ENCODE results near the gene RMND5B. TPM values are rescaled to one million over a fixed set of nuclear protein-coding genes. Genes with fewer than 3 reads are reported as not detected.
"Not testable (repeated sequence)": the region's sequence is repeated elsewhere in the genome, so short reads cannot be mapped to it uniquely, and the experiment has no call there.

RMND5B gene
- total RNA-seq, 4 donors from 2014 or later = 36.7 to 149 (median 37.8) TPM

GRCh38 chr5:178196986-178197385 lies 66.2 kb downstream of the RMND5B start:
- peaks cover 12% of the 10 kb centered on the region for H3K27me3 ChIP-seq
- in situ Hi-C loops (cut with MboI; ENCODE audit: low pct_ligation_motif_present in 1 of 4, low pct_unique_long_range_greater_than_20kb in 1 of 4, low sequenced_read_pairs in 3 of 4) (no loop called here), intact Hi-C loops (cut with DNase I; ENCODE audit: low total_unique reads) (no loop called here)
- H3K27ac ChIP-seq = no peak overlapping the region
- H3K4me3 ChIP-seq = no peak overlapping the region
- H3K9me3 ChIP-seq = no peaks in the 10 kb centered on the region
- H3K36me3 ChIP-seq = no peaks in the 10 kb centered on the region
- TF ChIP-seq POLR2A (IDR thresholded peaks at IDR 0.05) (no peak), POLR2AphosphoS5 (IDR thresholded peaks at IDR 0.05) (no peak), EP300 (IDR thresholded peaks at IDR 0.05; ENCODE audit: low read depth) (no peak)
- TF ChIP-seq, protein P1, sequence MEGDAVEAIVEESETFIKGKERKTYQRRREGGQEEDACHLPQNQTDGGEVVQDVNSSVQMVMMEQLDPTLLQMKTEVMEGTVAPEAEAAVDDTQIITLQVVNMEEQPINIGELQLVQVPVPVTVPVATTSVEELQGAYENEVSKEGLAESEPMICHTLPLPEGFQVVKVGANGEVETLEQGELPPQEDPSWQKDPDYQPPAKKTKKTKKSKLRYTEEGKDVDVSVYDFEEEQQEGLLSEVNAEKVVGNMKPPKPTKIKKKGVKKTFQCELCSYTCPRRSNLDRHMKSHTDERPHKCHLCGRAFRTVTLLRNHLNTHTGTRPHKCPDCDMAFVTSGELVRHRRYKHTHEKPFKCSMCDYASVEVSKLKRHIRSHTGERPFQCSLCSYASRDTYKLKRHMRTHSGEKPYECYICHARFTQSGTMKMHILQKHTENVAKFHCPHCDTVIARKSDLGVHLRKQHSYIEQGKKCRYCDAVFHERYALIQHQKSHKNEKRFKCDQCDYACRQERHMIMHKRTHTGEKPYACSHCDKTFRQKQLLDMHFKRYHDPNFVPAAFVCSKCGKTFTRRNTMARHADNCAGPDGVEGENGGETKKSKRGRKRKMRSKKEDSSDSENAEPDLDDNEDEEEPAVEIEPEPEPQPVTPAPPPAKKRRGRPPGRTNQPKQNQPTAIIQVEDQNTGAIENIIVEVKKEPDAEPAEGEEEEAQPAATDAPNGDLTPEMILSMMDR (IDR thresholded peaks at IDR 0.05) = peak; percentile 30 to 63 (median 41)
- H3K4me1 ChIP-seq = peaks cover 0 to 6% (median 2%) of the 10 kb centered on the region in 4 donors
- peak; percentile 27 for DNase-seq
- 80 to 87% methylated on average over 3 to 8 of the region's 8 CpGs for WGBS, 2 donors (ENCODE audit: low coverage in 1 of 2)

DNA sequence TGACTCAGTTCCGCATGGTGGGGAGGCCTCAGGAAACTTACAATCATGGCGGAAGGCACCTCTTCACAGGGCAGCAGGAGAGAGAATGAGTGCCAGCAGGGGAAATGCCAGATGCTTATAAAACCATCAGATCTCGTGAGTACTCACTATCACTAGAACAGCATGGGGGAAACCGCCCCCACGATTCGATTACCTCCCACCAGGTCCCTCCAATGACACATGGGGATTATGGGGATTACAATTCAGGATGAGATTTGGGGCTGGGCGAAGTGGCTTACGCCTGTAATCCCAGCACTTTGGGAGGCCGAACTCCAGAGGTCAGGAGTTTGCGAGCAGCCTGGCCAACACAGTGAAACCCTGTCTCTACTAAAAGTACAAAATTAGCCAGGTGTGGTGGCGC lies 67.3 kb downstream of the RMND5B start:
- H3K36me3 ChIP-seq; H3K4me3 ChIP-seq; in situ Hi-C loops (cut with MboI; ENCODE audit: low pct_ligation_motif_present in 1 of 4, low pct_unique_long_range_greater_than_20kb in 1 of 4, low sequenced_read_pairs in 3 of 4); DNase-seq; H3K27ac ChIP-seq; H3K4me1 ChIP-seq; intact Hi-C loops (cut with DNase I; ENCODE audit: low total_unique reads); H3K9me3 ChIP-seq: not testable (repeated sequence)
- H3K27me3 ChIP-seq = peaks cover 12% of the 10 kb centered on the region
- 92 to 100% methylated on average over 2 to 10 of the region's 11 CpGs for WGBS, 2 donors (ENCODE audit: low coverage in 1 of 2)

- Histone ChIP-seq H3K27me3 (peaks cover 12% of the 10 kb centered on the region), H3K27ac (no peak overlapping the region), H3K36me3 (no peaks in the 10 kb centered on the region), H3K9me3 (no peaks in the 10 kb centered on the region), H3K4me3 (no peak overlapping the region), H3K4me1 (peaks cover 0 to 8% (median 2%) of the 10 kb centered on the region in 4 donors)
- intact Hi-C loops (cut with DNase I; ENCODE audit: low total_unique reads) = no loop called here
- no peak for DNase-seq
- in situ Hi-C loops (cut with MboI; ENCODE audit: low pct_ligation_motif_present in 1 of 4, low pct_unique_long_range_greater_than_20kb in 1 of 4, low sequenced_read_pairs in 3 of 4) = no loop called here
- WGBS, 2 donors (ENCODE audit: low coverage in 1 of 2) = 89% methylated on average over 11 of the region's 11 CpGs; no CpG with 5 or more reads in 1 of the 2 donors
- no peak for TF ChIP-seq POLR2AphosphoS5 (IDR thresholded peaks at IDR 0.05)
These were observed 67.9 kb downstream of the RMND5B start for GRCh38 chr5:178198706-178199105.

DNA sequence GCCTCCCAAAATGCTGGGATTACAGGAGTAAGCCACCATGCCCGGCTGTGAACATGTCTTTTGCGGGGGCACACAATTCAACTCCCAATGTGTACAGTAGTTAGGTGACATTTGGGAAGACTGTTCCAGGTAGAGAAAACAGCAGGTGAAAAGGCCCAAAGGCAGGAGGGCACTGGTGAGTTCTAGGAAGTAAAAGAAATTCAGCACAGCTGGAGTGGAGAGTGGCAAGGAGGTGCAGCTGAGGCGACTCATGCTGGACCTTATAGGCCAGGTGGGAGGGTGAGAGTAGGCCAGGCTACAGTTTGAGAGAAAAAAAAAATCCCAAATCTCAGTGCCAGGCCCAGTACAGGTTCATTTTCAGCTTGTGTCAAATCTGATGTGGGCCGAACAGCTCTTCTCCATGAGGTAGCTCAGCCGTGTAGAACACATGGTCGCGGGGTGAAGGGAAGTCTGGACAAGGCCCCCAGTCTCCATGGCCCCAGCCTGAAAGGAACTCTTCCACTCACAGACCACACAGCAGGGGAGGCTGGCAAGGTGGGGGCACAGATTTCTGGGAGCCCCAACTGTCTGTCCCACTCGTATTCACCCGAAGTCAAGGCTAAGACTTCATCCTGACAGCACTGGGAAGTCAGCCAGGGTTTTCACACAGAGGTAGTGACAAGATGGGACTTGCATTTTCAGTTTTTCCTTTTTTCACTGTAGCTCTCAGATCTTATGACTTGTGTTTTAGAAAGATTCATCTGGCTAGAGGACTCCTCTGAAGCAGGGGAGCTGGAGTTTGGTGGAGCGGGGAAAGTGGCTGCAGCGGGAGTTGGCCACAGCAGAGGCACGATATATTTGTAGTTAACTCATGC lies 69.0 kb downstream of the RMND5B start:
- intact Hi-C loops (cut with DNase I; ENCODE audit: low total_unique reads) (no loop called here), in situ Hi-C loops (cut with MboI; ENCODE audit: low pct_ligation_motif_present in 1 of 4, low pct_unique_long_range_greater_than_20kb in 1 of 4, low sequenced_read_pairs in 3 of 4) (no loop called here)
- Histone ChIP-seq H3K4me1 (peaks cover 0 to 10% (median 4%) of the 10 kb centered on the region in 4 donors), H3K9me3 (no peaks in the 10 kb centered on the region), H3K27ac (no peak overlapping the region), H3K27me3 (peaks cover 2% of the 10 kb centered on the region), H3K36me3 (no peaks in the 10 kb centered on the region), H3K4me3 (no peak overlapping the region)
- no peak for TF ChIP-seq EP300 (IDR thresholded peaks at IDR 0.05; ENCODE audit: low read depth)
- TF ChIP-seq, protein P1 (IDR thresholded peaks at IDR 0.05) = no peak
- no peak for TF ChIP-seq POLR2AphosphoS5 (IDR thresholded peaks at IDR 0.05)
- no peak for TF ChIP-seq POLR2A (IDR thresholded peaks at IDR 0.05)
- WGBS, 2 donors (ENCODE audit: low coverage in 1 of 2) = 83 to 92% methylated on average over 5 to 12 of the region's 12 CpGs
- no peak for DNase-seq

Other genes starting within 250 kb of the RMND5B start
- not detected for gene PROP1, start 134.8 kb upstream of the RMND5B start, total RNA-seq
- 1 to 10 TPM in 2 of 4 donors, under 1 TPM in 2; 0.55 to 2.6 (median 1.2) TPM for gene N4BP3, start 17.5 kb upstream of the RMND5B start, total RNA-seq
- gene NHP2, start 22.9 kb downstream of the RMND5B start, total RNA-seq = 100 to 1,000 TPM in 2 of 4 donors, 10 to 100 TPM in 2; 28.1 to 116 (median 96.7) TPM
- not detected for gene GMCL2, start 56.4 kb downstream of the RMND5B start, total RNA-seq
- gene HNRNPAB, start 73.5 kb downstream of the RMND5B start, total RNA-seq = 100 to 1,000 TPM; 115 to 199 (median 169) TPM
- gene PHYKPL, start 101.8 kb downstream of the RMND5B start, total RNA-seq = 100 to 1,000 TPM; 124 to 405 (median 197) TPM